Thyroid gland (tissue), 4 donors: ENCODE measurements around the gene CFAP58.

ENCODE experiments used
- POLR2A ChIP-seq, 2 donors: fragments of 450-650 bp; IDR thresholded peaks; one replicate each; pipeline ENCODE4 v1.6.1; 2017; ENCODE audit warnings: antibody characterized with exemption in 2 of 2, mild to moderate bottlenecking in 2 of 2, moderate library complexity in 1 of 2
- TF ChIP-seq, protein P1 (sequence below), 6 experiments: fragments of 200-600 bp in 3 of 6; fragments of 450-650 bp in 3 of 6; sonication (generic) in 3 of 6; IDR thresholded peaks; one replicate each; pipeline ENCODE4 v1.5.1; 2016 to 2019; ENCODE audit warnings: antibody characterized with exemption in 6 of 6, mild to moderate bottlenecking in 2 of 6, inconsistent platforms in 1 of 6, moderate library complexity in 1 of 6

GRCh38 chr10:104457543-104457828 is 103.9 kb downstream of the CFAP58 start:
- TF ChIP-seq, protein P1, sequence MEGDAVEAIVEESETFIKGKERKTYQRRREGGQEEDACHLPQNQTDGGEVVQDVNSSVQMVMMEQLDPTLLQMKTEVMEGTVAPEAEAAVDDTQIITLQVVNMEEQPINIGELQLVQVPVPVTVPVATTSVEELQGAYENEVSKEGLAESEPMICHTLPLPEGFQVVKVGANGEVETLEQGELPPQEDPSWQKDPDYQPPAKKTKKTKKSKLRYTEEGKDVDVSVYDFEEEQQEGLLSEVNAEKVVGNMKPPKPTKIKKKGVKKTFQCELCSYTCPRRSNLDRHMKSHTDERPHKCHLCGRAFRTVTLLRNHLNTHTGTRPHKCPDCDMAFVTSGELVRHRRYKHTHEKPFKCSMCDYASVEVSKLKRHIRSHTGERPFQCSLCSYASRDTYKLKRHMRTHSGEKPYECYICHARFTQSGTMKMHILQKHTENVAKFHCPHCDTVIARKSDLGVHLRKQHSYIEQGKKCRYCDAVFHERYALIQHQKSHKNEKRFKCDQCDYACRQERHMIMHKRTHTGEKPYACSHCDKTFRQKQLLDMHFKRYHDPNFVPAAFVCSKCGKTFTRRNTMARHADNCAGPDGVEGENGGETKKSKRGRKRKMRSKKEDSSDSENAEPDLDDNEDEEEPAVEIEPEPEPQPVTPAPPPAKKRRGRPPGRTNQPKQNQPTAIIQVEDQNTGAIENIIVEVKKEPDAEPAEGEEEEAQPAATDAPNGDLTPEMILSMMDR (IDR thresholded peaks at IDR 0.05) = no peak
- no peak for TF ChIP-seq POLR2A (IDR thresholded peaks at IDR 0.05)
